HL-60 (cell line): ENCODE measurements around the gene TMC4.
"Not testable (repeated sequence)": the region's sequence is repeated elsewhere in the genome, so short reads cannot be mapped to it uniquely, and the experiment has no call there.

Source experiments
- DNase-seq, 2 experiments: peaks; one replicate each; pipeline ENCODE4 v3.0.0-alpha.2; 2010 to 2020; ENCODE audit warnings: low read depth in 1 of 2, low spot score in 1 of 2
- H3K27ac ChIP-seq: fragments of 250-450 bp; sonication (Bioruptor Pico); replicated peaks from 2 replicates; pipeline ENCODE4 v1.5.1; 2020; ENCODE audit warnings: mild to moderate bottlenecking, moderate library complexity
- H3K27me3 ChIP-seq: fragments of 250-450 bp; sonication (Bioruptor Pico); 2 replicates; pipeline ENCODE4 v1.5.1; 2021; ENCODE audit warnings: mild to moderate bottlenecking, moderate library complexity; ENCODE audit not compliant: insufficient read depth, poor library complexity, severe bottlenecking
- H3K4me3 ChIP-seq: replicated peaks from 2 replicates; pipeline ENCODE4 v1.5.1; 2011; ENCODE audit warnings: mild to moderate bottlenecking, control low read depth, low read length; ENCODE audit not compliant: insufficient read depth
- CTCF ChIP-seq: IDR thresholded peaks from one replicate; pipeline ENCODE4 v1.5.1; 2011; ENCODE audit warnings: low read length, control low read depth, inconsistent platforms; ENCODE audit not compliant: insufficient read depth
- GABPA ChIP-seq: IDR thresholded peaks from 2 replicates; pipeline ENCODE4 v1.6.1; 2012; ENCODE audit warnings: low read depth
- POLR2AphosphoS5 ChIP-seq: IDR thresholded peaks from 2 replicates; pipeline ENCODE4 v1.6.1; 2012; ENCODE audit warnings: low read depth
- REST ChIP-seq: IDR thresholded peaks from 2 replicates; pipeline ENCODE4 v1.6.1; 2012; ENCODE audit warnings: low read depth; ENCODE audit not compliant: insufficient replicate concordance
- SPI1 ChIP-seq: IDR thresholded peaks from 2 replicates; pipeline ENCODE4 v1.6.1; 2012; ENCODE audit warnings: low read depth, mild to moderate bottlenecking, borderline replicate concordance

TMC4 gene

GRCh38 chr19:54207676-54207982, 34.7 kb upstream of the TMC4 start:
- peak overlapping the region; percentile 96 for H3K27ac ChIP-seq
- no peak for DNase-seq
- TF ChIP-seq POLR2AphosphoS5 (no peak), CTCF (no peak), REST (no peak), GABPA (no peak), SPI1 (no peak)

GRCh38 chr19:54207193-54207592, 34.2 kb upstream of the TMC4 start:
- H3K27ac ChIP-seq = peak overlapping the region; percentile 96
- not testable (repeated sequence) for DNase-seq, H3K4me3 ChIP-seq, H3K27me3 ChIP-seq

More at GRCh38 chr19:54207676-54207982, 34.7 kb upstream of the TMC4 start:
- Histone ChIP-seq H3K4me3 (no peak overlapping the region), H3K27me3 (no peaks in the 10 kb centered on the region)

- Histone ChIP-seq H3K27ac (peak overlapping the region; percentile 96), H3K27me3 (no peaks in the 10 kb centered on the region), H3K4me3 (no peak overlapping the region)
- peak in 1 of 2 experiments; percentile 43 for DNase-seq
- TF ChIP-seq POLR2AphosphoS5 = no peak; the same call in 1 of the 2 replicates
- TF ChIP-seq SPI1 = no peak
- TF ChIP-seq REST = no peak
- TF ChIP-seq CTCF = no peak
- no peak for TF ChIP-seq GABPA
These were observed 33.8 kb upstream of the TMC4 start for GRCh38 chr19:54206831-54207177.

GRCh38 chr19:54206030-54206830, 33.3 kb upstream of the TMC4 start:
- Histone ChIP-seq H3K4me3 (peak overlapping the region; percentile 12), H3K27ac (peak overlapping the region; percentile 96), H3K27me3 (no peaks in the 10 kb centered on the region)
- TF ChIP-seq CTCF (no peak), SPI1 (no peak), REST (no peak), POLR2AphosphoS5 (no peak), GABPA (no peak)
- DNase-seq = peak in 1 of 2 experiments; percentile 61
